Parathyroid adenoma (tissue), 2 donors: ENCODE results near the gene DUSP16.
"Not testable (repeated sequence)": the region's sequence is repeated elsewhere in the genome, so short reads cannot be mapped to it uniquely, and the experiment has no call there.

Source experiments
- H2AFZ ChIP-seq: fragments of 300-600 bp; sonication (generic); one replicate; pipeline ENCODE4 v1.7.0; 2017; ENCODE audit warnings: antibody characterized with exemption, mild to moderate bottlenecking
- H3K27ac ChIP-seq: fragments of 300-600 bp; sonication (generic); one replicate; pipeline ENCODE4 v1.7.0; 2017
- H3K27me3 ChIP-seq: fragments of 300-600 bp; sonication (generic); one replicate; pipeline ENCODE4 v1.7.0; 2017; ENCODE audit warnings: low read length; ENCODE audit not compliant: control insufficient read depth, insufficient read depth
- H3K36me3 ChIP-seq: fragments of 300-600 bp; sonication (generic); one replicate; pipeline ENCODE4 v1.7.0; 2017; ENCODE audit warnings: low read length; ENCODE audit not compliant: control insufficient read depth, insufficient read depth
- H3K4me1 ChIP-seq: fragments of 300-600 bp; sonication (generic); one replicate; pipeline ENCODE4 v1.7.0; 2017; ENCODE audit warnings: control low read depth
- H3K4me2 ChIP-seq: fragments of 300-600 bp; sonication (generic); one replicate; pipeline ENCODE4 v1.7.0; 2017; ENCODE audit warnings: low read length
- H3K4me3 ChIP-seq: fragments of 300-600 bp; sonication (generic); one replicate; pipeline ENCODE4 v1.7.0; 2017; ENCODE audit warnings: low read depth, low read length
- H3K79me2 ChIP-seq: fragments of 300-600 bp; sonication (generic); one replicate; pipeline ENCODE4 v1.7.0; 2017; ENCODE audit warnings: control low read depth
- H3K9ac ChIP-seq: fragments of 300-600 bp; sonication (generic); one replicate; pipeline ENCODE4 v1.7.0; 2017; ENCODE audit warnings: mild to moderate bottlenecking
- H3K9me3 ChIP-seq: fragments of 300-600 bp; sonication (generic); one replicate; pipeline ENCODE4 v1.7.0; 2017; ENCODE audit warnings: low read length; ENCODE audit not compliant: control insufficient read depth
- TF ChIP-seq, protein P1 (sequence below): fragments of 300-600 bp; sonication (generic); IDR thresholded peaks from one replicate; pipeline ENCODE4 v1.7.0; 2017; ENCODE audit warnings: antibody characterized with exemption, mild to moderate bottlenecking
- donor health status: primary hyperparathyroidism.

Gene DUSP16

DNA sequence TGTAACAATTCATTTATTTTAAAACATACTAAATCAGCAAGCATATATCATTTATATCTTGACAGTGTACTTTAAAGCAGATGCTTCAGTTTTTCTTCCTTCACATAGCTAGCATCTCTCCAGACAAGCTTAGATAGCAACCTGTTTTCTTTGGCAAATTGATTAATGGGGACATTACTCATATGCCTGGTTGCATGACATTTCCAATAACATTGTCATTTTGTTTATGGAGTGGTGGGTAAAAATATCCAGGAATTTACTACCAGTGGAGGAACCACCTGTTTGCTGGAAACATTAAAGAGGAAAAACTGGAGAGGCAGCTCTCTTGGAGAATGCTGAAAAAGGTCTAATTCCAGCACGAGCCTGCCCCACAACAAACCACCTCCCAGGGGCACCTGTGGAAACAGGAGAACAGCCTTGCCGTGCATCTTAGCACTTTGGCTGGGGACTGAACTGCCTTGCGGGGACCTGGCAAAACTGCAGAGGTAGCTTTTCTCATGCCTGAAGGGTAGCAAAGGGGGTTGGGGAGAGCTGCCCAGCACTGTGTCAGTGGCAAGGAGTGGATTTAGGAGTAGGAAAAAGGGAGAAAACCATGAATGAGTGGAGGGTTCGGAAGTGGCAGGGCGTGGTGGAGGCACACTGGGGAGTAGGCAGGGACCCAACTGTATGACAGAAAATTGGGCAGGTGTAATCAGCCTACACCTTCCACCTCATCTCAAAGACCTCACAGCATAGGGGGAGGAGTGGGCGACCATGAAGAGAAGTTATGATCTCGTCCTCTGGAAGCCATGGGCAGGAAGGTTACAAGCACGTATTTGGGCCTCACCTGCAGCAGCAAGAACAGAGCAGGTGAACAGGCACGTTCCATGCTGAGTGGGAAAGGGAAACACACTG is 37.3 kb upstream of the DUSP16 start:
- no peak overlapping the region for H3K4me3 ChIP-seq
- no peaks in the 10 kb centered on the region for H3K4me1 ChIP-seq
- TF ChIP-seq, protein P1, sequence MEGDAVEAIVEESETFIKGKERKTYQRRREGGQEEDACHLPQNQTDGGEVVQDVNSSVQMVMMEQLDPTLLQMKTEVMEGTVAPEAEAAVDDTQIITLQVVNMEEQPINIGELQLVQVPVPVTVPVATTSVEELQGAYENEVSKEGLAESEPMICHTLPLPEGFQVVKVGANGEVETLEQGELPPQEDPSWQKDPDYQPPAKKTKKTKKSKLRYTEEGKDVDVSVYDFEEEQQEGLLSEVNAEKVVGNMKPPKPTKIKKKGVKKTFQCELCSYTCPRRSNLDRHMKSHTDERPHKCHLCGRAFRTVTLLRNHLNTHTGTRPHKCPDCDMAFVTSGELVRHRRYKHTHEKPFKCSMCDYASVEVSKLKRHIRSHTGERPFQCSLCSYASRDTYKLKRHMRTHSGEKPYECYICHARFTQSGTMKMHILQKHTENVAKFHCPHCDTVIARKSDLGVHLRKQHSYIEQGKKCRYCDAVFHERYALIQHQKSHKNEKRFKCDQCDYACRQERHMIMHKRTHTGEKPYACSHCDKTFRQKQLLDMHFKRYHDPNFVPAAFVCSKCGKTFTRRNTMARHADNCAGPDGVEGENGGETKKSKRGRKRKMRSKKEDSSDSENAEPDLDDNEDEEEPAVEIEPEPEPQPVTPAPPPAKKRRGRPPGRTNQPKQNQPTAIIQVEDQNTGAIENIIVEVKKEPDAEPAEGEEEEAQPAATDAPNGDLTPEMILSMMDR = no peak
- no peaks in the 10 kb centered on the region for H3K36me3 ChIP-seq
- no peaks in the 10 kb centered on the region for H3K27me3 ChIP-seq
- no peaks in the 10 kb centered on the region for H3K79me2 ChIP-seq
- H2AFZ ChIP-seq = no peak overlapping the region
- no peaks in the 10 kb centered on the region for H3K9me3 ChIP-seq
- H3K9ac ChIP-seq = no peak overlapping the region
- H3K4me2 ChIP-seq = no peak overlapping the region
- no peak overlapping the region for H3K27ac ChIP-seq

DNA sequence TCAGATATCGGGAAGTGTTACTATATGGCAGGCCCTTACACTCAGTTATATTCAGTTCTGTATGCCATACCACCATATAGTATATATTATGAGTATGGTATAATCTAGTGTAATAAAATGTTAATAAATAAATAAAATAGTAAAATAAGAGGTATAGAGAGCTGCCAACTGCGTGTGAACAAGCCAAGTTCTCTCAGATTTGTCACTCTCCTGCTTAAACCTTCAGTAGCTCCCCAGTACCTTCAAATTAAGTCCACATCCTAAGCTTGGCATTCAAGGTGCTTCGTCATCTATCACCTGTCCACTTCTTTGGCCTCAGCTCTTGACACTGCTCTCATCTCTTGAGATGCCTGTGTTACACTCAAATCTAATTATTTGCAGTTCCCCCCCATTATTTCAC is 36.2 kb upstream of the DUSP16 start:
- no peak overlapping the region for H3K4me2 ChIP-seq
- H2AFZ ChIP-seq = no peak overlapping the region
- no peak overlapping the region for H3K9ac ChIP-seq
- no peaks in the 10 kb centered on the region for H3K27me3 ChIP-seq
- no peaks in the 10 kb centered on the region for H3K79me2 ChIP-seq
- no peaks in the 10 kb centered on the region for H3K36me3 ChIP-seq
- H3K4me1 ChIP-seq = no peaks in the 10 kb centered on the region
- H3K4me3 ChIP-seq = no peak overlapping the region
- no peak overlapping the region for H3K27ac ChIP-seq
- TF ChIP-seq, protein P1 = no peak
- H3K9me3 ChIP-seq = no peaks in the 10 kb centered on the region

- not testable (repeated sequence) for H2AFZ ChIP-seq, H3K4me3 ChIP-seq, H3K4me2 ChIP-seq, H3K27ac ChIP-seq, H3K9ac ChIP-seq, H3K9me3 ChIP-seq, H3K4me1 ChIP-seq, H3K79me2 ChIP-seq, H3K36me3 ChIP-seq, H3K27me3 ChIP-seq
These were observed 33.9 kb upstream of the DUSP16 start for GRCh38 chr12:12596598-12596997.

GRCh38 chr12:12595929-12596328 is 33.3 kb upstream of the DUSP16 start:
- not testable (repeated sequence) for H3K27ac ChIP-seq, H3K4me1 ChIP-seq, H3K36me3 ChIP-seq, H3K9ac ChIP-seq, H3K4me2 ChIP-seq, H3K79me2 ChIP-seq, H3K9me3 ChIP-seq, H3K4me3 ChIP-seq, H3K27me3 ChIP-seq, H2AFZ ChIP-seq

- Histone ChIP-seq H2AFZ (no peak overlapping the region), H3K27ac (no peak overlapping the region), H3K4me2 (no peak overlapping the region), H3K79me2 (no peaks in the 10 kb centered on the region), H3K4me3 (no peak overlapping the region), H3K4me1 (no peaks in the 10 kb centered on the region), H3K36me3 (no peaks in the 10 kb centered on the region), H3K9me3 (no peaks in the 10 kb centered on the region), H3K9ac (no peak overlapping the region), H3K27me3 (no peaks in the 10 kb centered on the region)
- TF ChIP-seq, protein P1 = no peak
These were observed 30.3 kb upstream of the DUSP16 start for GRCh38 chr12:12592930-12593329.
